Stimulated activated CD8-positive, alpha-beta memory T cell treated with anti-CD3 and anti-CD28 coated beads, Interleukin-12 subunit alpha, Interleukin-12 subunit beta, amount 100 ng/mL, for 4 hours (primary cell): ENCODE results near the gene HNRNPA2B1.
"Not testable (repeated sequence)": the region's sequence is repeated elsewhere in the genome, so short reads cannot be mapped to it uniquely, and the experiment has no call there.

Source experiments
- DNase-seq: peaks from one replicate; pipeline ENCODE4 v3.0.0-alpha.2; 2020; ENCODE audit warnings: low read depth

The HNRNPA2B1 gene

GRCh38 chr7:26165950-26166683, 34.4 kb downstream of the HNRNPA2B1 start:
- DNase-seq: no peak

- not testable (repeated sequence) for DNase-seq
These were observed 36.7 kb downstream of the HNRNPA2B1 start for GRCh38 chr7:26163804-26164203.

- DNase-seq: no peak
These were observed 38.1 kb downstream of the HNRNPA2B1 start for GRCh38 chr7:26162431-26162830.

DNA sequence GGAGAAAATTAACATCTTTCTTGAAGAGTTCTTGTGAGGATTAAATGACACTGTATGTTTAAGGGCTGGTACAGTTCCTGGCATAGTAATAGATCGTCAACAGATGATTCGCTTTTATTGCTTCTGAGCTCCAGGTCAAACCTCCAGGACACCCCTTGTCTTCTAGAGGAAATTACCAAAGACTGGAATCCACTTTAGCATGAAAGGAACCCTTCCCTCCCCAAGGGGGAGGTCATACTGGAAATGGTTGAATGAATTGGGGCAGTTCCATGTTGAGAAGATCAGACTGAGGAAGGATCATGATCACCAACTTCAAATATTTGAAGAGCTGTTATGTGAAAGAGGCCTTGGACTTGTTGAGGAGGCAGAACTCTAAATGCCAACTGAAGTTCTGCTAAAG, 39.6 kb downstream of the HNRNPA2B1 start:
- no peak for DNase-seq

GRCh38 chr7:26159243-26159642, 41.3 kb downstream of the HNRNPA2B1 start:
- no peak for DNase-seq

- no peak for DNase-seq
These were observed 42.9 kb downstream of the HNRNPA2B1 start for GRCh38 chr7:26157520-26158105.

GRCh38 chr7:26156451-26157420, 43.8 kb downstream of the HNRNPA2B1 start:
- DNase-seq: no peak

GRCh38 chr7:26155531-26156375, 44.8 kb downstream of the HNRNPA2B1 start:
- DNase-seq: no peak

DNA sequence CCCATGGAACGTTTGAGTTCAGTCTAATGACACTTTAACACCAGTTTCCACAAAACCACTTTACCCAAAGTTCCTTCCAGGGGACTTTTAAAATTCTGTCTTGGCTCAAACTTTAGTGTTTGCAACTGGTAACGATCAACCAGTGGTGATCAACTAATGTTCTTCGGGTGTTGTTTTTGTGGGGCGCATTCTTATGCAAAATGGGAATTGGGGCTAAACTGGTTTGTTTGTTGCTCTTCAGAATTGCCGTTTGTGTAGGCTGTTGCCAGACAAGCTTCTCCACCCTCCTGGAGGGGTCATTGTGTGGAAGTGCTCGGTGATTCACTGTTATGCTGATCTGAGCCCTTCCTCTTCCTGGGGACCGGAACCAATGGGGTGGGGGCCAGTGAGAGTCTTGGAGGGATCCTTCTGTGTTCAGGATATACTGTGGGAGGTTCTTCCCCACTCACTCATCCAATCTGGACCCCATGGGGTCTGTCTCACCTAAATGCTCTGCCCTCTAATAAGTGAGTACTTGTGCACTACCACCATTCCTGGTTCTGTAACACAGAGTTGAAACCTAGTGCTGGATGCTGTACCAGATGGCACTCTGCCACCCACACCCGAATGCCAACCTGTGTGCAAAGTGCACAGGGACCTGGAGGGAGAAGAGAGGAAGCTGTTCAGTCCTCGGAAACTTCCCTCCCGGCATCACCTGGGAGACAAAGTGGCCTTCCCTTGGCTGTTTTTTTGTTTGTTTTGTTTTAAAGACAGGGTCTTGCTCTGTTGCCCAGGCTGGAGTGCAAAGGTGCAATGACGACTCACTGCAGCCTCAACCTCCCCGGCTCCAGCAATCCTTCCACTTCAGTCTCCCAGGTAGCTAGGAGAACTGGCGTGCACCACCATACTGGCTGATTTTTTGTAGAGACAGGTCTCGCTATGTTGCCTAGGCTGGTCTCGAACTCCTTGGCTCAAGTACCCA, 46.4 kb downstream of the HNRNPA2B1 start:
- no peak for DNase-seq

- no peak for DNase-seq
These were observed 47.2 kb downstream of the HNRNPA2B1 start for GRCh38 chr7:26153241-26153822.

GRCh38 chr7:26152782-26153240, 47.7 kb downstream of the HNRNPA2B1 start:
- not testable (repeated sequence) for DNase-seq

GRCh38 chr7:26151953-26152781, 48.4 kb downstream of the HNRNPA2B1 start, which contains the start of gene NFE2L3:
TSS of gene NFE2L3 (plus strand) at chr7:26152198. CDS start at chr7:26152499, 301 bp downstream.
- peak; percentile 74 for DNase-seq

DNA sequence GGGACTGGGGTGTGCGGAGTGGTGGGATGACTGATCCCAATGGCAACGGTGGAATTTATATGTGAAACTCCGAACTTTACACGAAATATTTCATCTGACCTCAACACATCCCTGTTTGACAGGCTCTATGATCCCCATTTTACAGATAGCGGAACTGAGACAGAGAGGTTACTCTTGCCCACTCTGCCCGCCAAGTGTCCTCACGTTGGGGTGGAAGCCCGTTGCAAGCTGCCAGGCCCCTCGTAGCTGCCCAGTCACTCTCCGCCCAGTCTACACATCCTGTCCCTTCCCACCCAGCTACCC, 48.9 kb downstream of the HNRNPA2B1 start:
- no peak for DNase-seq

GRCh38 chr7:26151096-26151495, 49.5 kb downstream of the HNRNPA2B1 start:
- DNase-seq: no peak

DNA sequence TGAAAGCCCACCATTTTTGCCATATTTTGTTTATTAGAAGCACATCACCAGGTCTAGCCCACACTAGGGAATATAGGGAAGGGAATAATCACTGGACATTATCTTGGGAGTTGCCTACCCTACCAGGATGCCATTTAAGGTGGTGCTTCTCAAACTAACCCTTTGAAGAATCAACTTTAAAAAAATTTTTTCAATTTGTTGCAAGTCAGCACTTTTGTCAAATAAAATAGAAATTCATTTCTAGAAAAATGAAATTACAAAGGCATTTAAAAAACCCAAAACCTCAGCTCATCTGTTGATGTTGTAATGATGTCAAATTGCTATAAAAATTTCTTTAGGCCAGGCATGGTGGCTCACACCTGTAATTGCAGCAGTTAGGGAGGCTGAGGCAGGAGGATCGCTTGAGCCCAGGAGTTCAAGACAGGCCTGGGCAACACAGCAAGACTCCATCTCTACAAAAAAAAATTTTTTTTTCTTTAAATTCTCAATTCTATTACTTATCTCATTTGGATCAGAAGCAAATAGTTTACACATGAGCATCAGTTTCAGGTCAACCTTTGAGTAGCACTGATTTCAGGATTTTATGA, 51.1 kb downstream of the HNRNPA2B1 start:
- no peak for DNase-seq

GRCh38 chr7:26148307-26148700, 52.2 kb downstream of the HNRNPA2B1 start:
- DNase-seq: not testable (repeated sequence)

- not testable (repeated sequence) for DNase-seq
These were observed 52.8 kb downstream of the HNRNPA2B1 start for GRCh38 chr7:26147646-26148306.

GRCh38 chr7:26147030-26147429, 53.5 kb downstream of the HNRNPA2B1 start:
- DNase-seq: no peak
